ENCODE results near the gene ABLIM1.
"Not testable (repeated sequence)": the region's sequence is repeated elsewhere in the genome, so short reads cannot be mapped to it uniquely, and the experiment has no call there.

ABLIM1 gene

GRCh38 chr10:114658175-114658574 lies at the start of gene ABLIM1:
TSS of gene ABLIM1 (minus strand) at chr10:114658275. CDS start at chr10:114658200, 75 bp downstream.
- no peak for DNase-seq

- DNase-seq: no peak
Observed at GRCh38 chr10:114706458-114707055, 48.5 kb upstream of the ABLIM1 start.

GRCh38 chr10:114704679-114705078 lies 46.6 kb upstream of the ABLIM1 start:
- no peak for DNase-seq

- DNase-seq: peak; percentile 39
Observed at GRCh38 chr10:114703377-114704107, 45.5 kb upstream of the ABLIM1 start.

DNA sequence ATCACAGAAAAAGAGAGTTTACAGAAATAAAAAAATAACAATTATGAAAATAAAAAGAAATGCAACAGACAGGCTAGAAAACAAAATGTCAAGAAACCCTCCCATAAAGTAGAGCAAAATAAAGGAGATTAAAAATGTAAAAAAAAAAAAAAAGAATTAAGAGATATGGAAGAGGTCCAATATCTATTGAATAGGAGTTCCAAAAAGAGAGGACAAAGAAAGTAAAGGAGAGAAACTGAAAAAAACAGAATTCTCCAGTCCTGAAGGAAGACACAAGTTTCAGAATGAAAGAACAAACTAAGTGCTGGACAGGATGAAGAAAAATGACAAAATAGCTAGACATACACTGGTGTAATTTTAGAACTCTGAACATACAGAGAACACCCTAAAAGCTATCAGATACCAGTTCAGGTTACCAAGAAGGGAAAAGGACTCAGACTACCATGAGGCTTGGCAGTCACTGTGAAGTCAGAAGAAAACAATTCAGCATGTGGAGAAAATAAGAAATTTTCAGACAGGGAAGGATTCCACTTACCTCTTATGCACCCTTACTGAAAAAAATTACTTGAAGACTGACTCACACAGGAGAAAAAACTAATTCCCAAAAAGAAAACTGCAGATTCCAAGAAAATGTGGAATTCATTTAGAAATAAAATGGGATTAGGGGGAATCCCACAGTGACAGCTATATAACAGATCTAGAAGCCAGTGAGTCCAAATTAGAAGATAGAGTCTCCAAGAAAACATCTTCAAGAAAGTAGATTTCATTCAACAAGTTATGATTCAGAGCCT lies 40.4 kb upstream of the ABLIM1 start:
- DNase-seq: no peak

DNA sequence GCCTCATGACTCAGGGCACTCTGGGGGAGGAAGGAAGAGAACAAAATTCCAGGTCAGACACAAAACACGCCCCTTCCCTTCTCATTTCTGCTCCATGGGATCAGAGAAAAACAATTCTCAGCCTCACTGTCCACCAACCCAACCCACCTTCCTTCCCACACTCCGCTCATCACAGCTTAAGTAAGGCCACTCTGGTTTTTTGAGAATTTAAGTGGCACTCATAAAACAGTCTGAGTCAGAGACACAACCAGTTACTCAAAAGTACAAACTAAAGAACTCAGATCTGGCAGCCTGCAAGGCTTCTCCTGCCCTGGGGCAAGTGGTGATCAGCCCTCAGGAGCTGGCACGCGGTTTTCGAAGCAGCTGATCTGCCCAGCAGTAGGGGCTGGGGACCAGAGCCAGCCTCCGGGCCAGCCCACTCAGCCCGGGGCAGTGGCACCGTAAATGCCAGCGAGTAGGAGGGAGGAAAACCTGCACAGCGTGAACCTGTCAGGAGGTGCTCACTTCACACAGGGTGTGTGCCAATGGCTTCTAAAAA lies 39.1 kb upstream of the ABLIM1 start:
- DNase-seq: no peak

DNA sequence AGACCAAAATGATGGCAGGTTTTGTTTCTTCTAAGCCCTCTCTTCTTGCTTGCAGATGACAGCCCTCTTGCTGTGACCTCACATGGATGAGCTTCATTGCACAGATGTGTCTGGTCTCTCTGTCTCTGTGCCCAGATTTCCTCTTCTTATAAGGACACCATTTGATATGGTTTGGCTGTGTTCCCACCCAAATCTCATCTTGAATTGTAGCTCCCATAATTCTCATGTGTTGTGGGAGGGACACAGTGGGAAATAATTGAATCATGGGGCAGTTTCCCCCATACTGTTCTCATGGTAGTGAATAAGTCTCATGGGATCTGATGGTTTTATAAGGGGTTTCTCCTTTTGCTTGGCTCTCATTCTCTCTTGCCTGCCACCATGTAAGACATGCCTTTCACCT lies 38.2 kb upstream of the ABLIM1 start:
- DNase-seq: not testable (repeated sequence)

- peak; percentile 25 for DNase-seq
Observed at GRCh38 chr10:114694752-114695151, 36.7 kb upstream of the ABLIM1 start.

DNA sequence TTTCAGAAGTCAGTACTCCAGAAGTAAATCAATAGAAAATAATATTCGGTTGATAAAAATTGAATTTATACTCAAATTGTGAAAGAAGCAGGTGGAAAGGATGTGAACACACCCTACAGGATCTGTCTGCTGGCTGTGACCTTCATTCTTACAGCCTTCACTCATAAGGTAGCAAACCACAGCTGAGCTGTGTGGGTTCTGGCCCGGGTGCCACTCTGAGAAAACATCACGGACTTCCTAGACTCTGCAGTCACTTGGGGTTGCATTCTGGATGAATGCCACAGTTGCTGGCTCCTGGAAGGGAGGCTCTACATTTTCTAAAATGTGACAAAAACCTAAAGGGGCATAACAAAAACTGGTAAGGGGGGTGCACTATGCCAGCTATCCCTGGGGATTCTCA lies 36.0 kb upstream of the ABLIM1 start:
- DNase-seq: peak; percentile 7

- no peak for DNase-seq
Observed at GRCh38 chr10:114691442-114691941, 33.4 kb upstream of the ABLIM1 start.

GRCh38 chr10:114688786-114689185 lies 30.7 kb upstream of the ABLIM1 start:
- DNase-seq: no peak

DNA sequence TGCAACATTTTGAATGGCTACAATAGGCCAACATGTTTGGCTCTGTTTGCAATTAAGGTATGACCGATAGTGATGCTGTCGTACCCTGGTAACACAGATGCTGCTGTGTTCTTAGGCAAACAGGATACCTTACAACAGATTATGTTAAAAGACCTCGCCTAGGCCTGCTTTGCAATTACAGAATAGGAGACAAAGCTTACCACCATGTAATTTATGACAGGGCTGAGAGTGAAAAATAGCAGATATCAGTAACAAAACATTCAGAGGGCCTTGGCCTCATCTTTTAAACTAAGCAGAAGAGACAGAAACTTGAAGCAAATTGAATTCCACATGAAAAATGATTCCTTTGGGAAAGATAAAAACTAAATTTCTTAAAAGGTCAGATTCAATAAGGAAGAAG lies 29.4 kb upstream of the ABLIM1 start:
- no peak for DNase-seq

DNA sequence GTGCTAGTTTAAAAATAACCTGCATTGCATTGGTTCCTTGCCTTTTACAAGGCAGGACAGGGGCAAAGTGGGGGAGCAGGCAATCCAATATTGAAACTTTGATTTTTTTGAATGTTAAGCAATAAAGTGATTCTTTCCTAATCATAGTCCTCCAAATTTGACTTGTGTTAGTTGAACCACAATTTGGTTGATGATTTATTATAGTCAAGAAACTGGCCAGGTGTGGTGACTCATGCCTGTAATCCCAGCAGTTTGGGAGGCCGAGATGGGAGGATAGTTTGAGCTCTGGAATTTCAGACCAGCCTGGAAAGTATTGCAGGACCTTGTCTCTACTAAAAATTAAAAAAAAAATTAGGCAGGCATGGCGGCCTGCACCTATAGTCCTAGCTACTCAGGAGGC lies 27.9 kb upstream of the ABLIM1 start:
- DNase-seq: no peak

DNA sequence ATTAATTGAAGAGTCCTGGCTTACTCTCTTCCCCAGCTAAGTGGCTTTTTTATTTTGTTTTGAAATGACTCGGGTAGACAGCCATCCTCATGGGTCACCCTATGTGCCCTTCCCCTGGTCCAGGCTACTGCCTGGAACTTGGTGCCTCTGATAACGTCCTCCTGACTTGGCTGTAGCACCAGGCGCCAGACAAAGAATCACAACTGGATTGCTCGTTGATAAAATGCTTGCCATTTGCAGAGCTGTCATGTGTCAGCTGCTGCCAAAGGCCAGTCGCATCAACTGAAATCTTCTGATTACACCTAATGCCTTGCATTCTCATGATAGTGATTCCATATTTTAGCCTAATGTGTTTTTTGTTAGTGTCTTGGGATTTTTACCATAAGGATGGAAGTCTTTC lies 27.4 kb upstream of the ABLIM1 start:
- no peak for DNase-seq

- no peak for DNase-seq
Observed at GRCh38 chr10:114684822-114685209, 26.7 kb upstream of the ABLIM1 start.

DNA sequence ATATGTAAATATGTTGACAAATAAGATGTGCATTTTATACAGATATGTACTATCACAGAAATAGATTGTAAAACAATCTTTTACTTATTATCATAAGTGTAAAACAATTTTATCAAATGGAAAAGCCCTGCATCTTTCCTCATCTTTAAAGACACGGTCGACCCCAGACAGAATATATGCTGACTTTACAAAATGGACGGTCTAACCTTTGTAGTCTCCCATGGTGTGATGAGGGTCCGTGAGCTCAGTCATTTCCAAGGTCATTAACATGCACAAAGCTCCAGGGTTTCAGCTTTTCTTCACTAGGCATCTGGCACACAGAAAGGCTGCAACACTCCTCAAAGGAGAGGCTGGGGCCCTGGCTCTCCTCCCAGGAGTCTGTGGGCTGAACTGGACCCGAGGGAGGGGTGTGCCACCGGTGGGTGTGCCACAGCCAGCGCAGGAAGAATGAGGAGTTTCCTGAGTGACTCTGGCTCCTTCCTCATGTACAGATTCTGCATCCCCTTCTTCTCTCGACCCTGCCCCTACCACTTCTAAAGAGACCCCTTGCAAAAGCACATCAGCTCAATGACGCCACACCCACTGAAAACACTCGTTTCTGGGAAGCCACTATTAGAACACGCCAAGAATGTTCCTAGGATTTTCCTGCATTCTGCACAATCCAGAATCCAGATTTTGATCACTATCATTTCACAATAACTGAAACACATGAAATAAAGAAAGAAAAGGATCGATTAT lies 26.2 kb upstream of the ABLIM1 start:
- DNase-seq: no peak

DNA sequence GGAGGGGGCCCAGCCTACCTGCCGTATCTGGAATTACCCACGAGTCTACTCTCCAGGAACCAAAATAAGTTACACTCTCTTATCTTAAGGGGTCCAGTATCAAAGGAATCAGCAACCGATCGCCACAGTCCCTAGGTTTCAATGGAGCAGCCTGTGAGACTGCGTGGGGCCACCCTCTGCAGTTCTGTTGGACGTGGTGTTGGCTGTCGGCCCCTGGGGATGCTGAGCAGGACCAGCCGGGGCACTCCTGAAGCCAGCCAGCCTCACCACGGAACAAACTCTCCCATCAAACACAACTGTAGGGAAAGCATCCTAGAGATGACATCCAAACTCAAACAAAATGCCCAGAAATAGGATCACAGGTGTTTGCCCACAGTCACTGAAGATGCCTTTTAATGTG lies 25.5 kb upstream of the ABLIM1 start:
- DNase-seq: no peak

DNA sequence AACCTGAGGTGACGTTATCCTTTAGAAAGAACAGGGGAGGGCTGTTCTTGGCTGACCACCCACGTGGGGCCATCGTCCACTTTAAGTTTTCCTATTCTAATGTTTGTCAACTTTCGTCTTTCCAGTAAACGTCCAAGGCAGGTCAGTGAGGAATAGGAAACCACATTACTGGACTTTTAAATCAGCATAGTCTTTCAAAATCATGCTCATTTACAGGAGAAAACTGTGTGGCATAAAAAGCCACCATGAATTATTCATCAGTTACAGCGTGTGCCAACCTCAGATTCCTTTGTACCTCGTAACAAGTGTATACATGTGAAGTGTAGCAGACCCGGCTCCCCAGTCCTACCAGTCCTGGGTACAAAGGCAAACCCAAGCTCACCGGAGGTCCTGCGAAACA lies 25.1 kb upstream of the ABLIM1 start:
- DNase-seq: no peak

DNA sequence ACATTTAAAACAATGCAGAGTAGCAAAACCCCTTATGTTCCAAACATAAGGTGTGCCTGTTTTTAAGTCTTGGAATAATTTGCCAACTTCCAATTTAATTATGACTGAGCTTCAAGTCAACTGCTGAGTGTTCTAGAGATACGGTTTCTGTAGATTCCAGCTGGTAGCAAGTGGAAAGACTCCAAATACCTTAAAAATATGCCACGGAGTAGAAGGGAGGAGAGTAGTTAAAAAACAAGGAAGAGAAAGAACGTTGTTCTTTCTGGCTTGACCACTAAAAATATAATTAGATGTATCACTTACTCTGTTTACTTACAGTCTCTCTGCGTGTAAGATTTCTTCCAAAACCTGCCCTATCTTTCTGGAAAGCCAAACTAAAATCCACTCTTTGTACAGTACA lies 24.5 kb upstream of the ABLIM1 start:
- DNase-seq: no peak

DNA sequence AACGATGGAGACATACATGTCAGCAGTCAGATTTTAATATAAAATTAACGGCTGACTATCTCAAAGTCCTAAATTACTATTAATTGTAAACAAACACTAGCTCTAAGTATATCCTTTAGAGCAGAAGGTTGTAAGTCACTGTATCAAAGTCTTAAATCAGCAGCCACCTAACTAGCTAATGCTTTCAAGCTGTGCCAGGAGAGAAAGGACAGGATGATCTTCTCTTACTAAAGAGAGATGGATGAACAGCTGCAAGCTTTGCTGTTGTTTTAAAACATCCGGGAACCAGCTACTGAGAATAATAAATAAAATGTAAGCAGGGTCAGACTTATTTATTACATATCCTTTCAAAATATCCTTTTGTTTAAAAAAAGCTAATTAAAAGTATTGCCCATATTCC lies 24.0 kb upstream of the ABLIM1 start:
- no peak for DNase-seq

DNA sequence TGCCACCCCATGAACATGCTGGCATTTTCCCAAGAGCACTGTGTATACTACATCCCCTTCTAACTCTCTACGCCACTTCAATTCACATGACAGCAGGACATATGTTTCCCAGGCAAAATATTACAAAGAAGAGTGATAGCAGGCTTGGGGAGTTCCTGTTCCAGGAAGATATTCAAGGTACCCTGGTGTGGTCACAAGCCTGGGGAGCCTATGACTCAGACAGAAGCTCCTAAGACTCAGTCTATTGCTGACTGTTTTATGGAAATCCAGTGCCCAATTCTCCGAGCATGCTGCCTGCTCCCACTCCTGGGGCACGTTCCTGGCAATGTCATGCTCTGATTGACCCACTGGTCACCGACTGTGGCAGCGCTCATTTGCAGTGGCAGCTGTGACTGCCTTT lies 23.5 kb upstream of the ABLIM1 start:
- no peak for DNase-seq

- DNase-seq: no peak
Observed at GRCh38 chr10:114680543-114681117, 22.6 kb upstream of the ABLIM1 start.

- no peak for DNase-seq
Observed at GRCh38 chr10:114679552-114679951, 21.5 kb upstream of the ABLIM1 start.

Measured in CD4-positive, alpha-beta T cell treated with Interleukin-21 for 1 hour (primary cell).